HCT116 (cell line): ENCODE measurements around the gene GNA12. TPM values are rescaled to one million over a fixed set of nuclear protein-coding genes. Genes with fewer than 3 reads are reported as not detected.

Experiments
- ATAC-seq: fragments of 200-7000 bp; cut with Tn5 transposase; 2 replicates; pipeline ENCODE4 v1.9.1; 2020; ENCODE audit warnings: mild to moderate bottlenecking, moderate library complexity
- BruUV-seq: library from RNA; stranded (reverse); fragments of 400-500 nt; replicated peaks from 2 replicates; lab custom pipeline; 2021; lab: Mats Ljungman, UMichigan
- CTCF ChIA-PET: fragments of 300-600 bp; sonication (Branson Sonifier 250); formaldehyde crosslinking; loops from one replicate; lab custom pipeline; 2021; ENCODE audit warnings: antibody characterized with exemption; lab: Charles Lee
- POLR2A ChIA-PET: fragments of 300-600, 350-600 bp; sonication (Branson Sonifier 250); formaldehyde crosslinking; loops from one replicate; lab custom pipeline; 2021; ENCODE audit warnings: antibody characterized with exemption; lab: Charles Lee
- RAD21 ChIA-PET, 2 experiments: fragments of 300-600 bp; sonication (Branson Sonifier 250); formaldehyde crosslinking; loops; one replicate each; lab custom pipeline; 2023; ENCODE audit warnings: low total read pairs in 2 of 2; ENCODE audit not compliant: uncharacterized antibody in 2 of 2, unreplicated experiment in 2 of 2, low non-redundant PET in 1 of 2; lab: Charles Lee
- DNase-seq: peaks from one replicate; pipeline ENCODE4 v3.0.0-alpha.2; 2010; ENCODE audit warnings: low read depth, low spot score
- H2AFZ ChIP-seq: fragments of 200-600 bp; shearing (Covaris generic), sonication (generic); 2 replicates; pipeline ENCODE4 v1.6.1; 2017; ENCODE audit warnings: low read depth, mixed run types, mixed read lengths, antibody characterized with exemption, low read length; ENCODE audit not compliant: poor library complexity, severe bottlenecking
- H3K27ac ChIP-seq: 2 replicates; pipeline ENCODE4 v1.5.1; 2012; ENCODE audit warnings: low read depth, low read length
- H3K27me3 ChIP-seq: fragments of 200-600 bp; sonication (generic); 2 replicates; pipeline ENCODE4 v1.6.1; 2016; ENCODE audit warnings: mixed run types, low read length, mixed read lengths; ENCODE audit not compliant: insufficient read depth
- H3K36me3 ChIP-seq, 2 experiments: fragments of 200-500 bp in 1 of 2; fragments of 200-600 bp in 1 of 2; sonication (Bioruptor generic) in 1 of 2; sonication (generic) in 1 of 2; 2 replicates each; pipeline versions ENCODE4 v1.5.1 to v1.6.1; 2014 to 2016; ENCODE audit warnings: low read length in 2 of 2, inconsistent platforms in 1 of 2, mixed read lengths in 1 of 2, mixed run types in 1 of 2; ENCODE audit not compliant: insufficient read depth in 2 of 2, control insufficient read depth in 1 of 2
- H3K4me1 ChIP-seq, 2 experiments: fragments of 200-600 bp in 1 of 2; sonication (generic) in 1 of 2; 2 replicates each; pipeline versions ENCODE4 v1.5.1 to v1.6.1; 2012 to 2017; ENCODE audit warnings: low read length in 2 of 2, inconsistent platforms in 1 of 2, mild to moderate bottlenecking in 1 of 2, mixed read lengths in 1 of 2, mixed run types in 1 of 2, moderate library complexity in 1 of 2; ENCODE audit not compliant: insufficient read depth in 2 of 2, control insufficient read depth in 1 of 2
- H3K4me2 ChIP-seq: fragments of 200-600 bp; sonication (generic); 2 replicates; pipeline ENCODE4 v1.6.1; 2017; ENCODE audit warnings: mixed run types, low read length, mixed read lengths
- H3K4me3 ChIP-seq, 2 experiments: fragments of 200-600 bp in 1 of 2; sonication (generic) in 1 of 2; replicated peaks in 1 of 2; 2 replicates each; pipeline ENCODE4 v1.5.1; 2011 to 2016; ENCODE audit warnings: low read length in 2 of 2, control low read depth in 1 of 2, low read depth in 1 of 2, mild to moderate bottlenecking in 1 of 2, mixed read lengths in 1 of 2, mixed run types in 1 of 2
- H3K79me2 ChIP-seq: fragments of 200-600 bp; sonication (generic); 2 replicates; pipeline ENCODE4 v1.6.1; 2017; ENCODE audit warnings: mild to moderate bottlenecking, mixed run types, low read length, moderate library complexity, mixed read lengths; ENCODE audit not compliant: insufficient read depth
- H3K9ac ChIP-seq: fragments of 200-600 bp; sonication (generic); 2 replicates; pipeline ENCODE4 v1.6.1; 2016; ENCODE audit warnings: low read length, mixed read lengths
- H3K9me2 ChIP-seq: fragments of 200-600 bp; sonication (generic), shearing (Covaris generic); 2 replicates; pipeline ENCODE4 v1.6.1; 2017; ENCODE audit warnings: mixed run types, mild to moderate bottlenecking, moderate library complexity; ENCODE audit not compliant: insufficient read depth
- H3K9me3 ChIP-seq, 2 experiments: fragments of 200-500 bp in 1 of 2; fragments of 200-600 bp in 1 of 2; sonication (Bioruptor generic) in 1 of 2; sonication (generic) in 1 of 2; 2 replicates each; pipeline ENCODE4 v1.6.1; 2014 to 2017; ENCODE audit warnings: low read length in 2 of 2, mixed read lengths in 2 of 2, inconsistent platforms in 1 of 2, low read depth in 1 of 2, mild to moderate bottlenecking in 1 of 2, mixed run types in 1 of 2, moderate library complexity in 1 of 2; ENCODE audit not compliant: control insufficient read depth in 1 of 2, insufficient read depth in 1 of 2
- H4K20me1 ChIP-seq: fragments of 200-600 bp; sonication (generic), shearing (Covaris generic); 2 replicates; pipeline ENCODE4 v1.6.1; 2017; ENCODE audit warnings: mixed run types, mild to moderate bottlenecking, moderate library complexity; ENCODE audit not compliant: insufficient read depth
- CEBPB ChIP-seq: IDR thresholded peaks from 2 replicates; pipeline ENCODE4 v1.6.1; 2012; ENCODE audit warnings: low read depth
- EZH2 ChIP-seq: fragments of 200-600 bp; sonication (generic); IDR thresholded peaks from 2 replicates; pipeline ENCODE4 v1.6.1; 2017; ENCODE audit warnings: antibody characterized with exemption, mixed run types
- EZH2phosphoT487 ChIP-seq: fragments of 200-600 bp; IDR thresholded peaks from 2 replicates; pipeline ENCODE4 v1.6.1; 2018; ENCODE audit warnings: antibody characterized with exemption, borderline replicate concordance
- JUND ChIP-seq: IDR thresholded peaks from 2 replicates; pipeline ENCODE4 v1.6.1; 2012
- POLR2AphosphoS5 ChIP-seq: IDR thresholded peaks from 2 replicates; pipeline ENCODE4 v1.6.1; 2011; ENCODE audit warnings: mild to moderate bottlenecking, low read depth, low read length, moderate library complexity
- SIN3A ChIP-seq: IDR thresholded peaks from 2 replicates; pipeline ENCODE4 v1.6.1; 2012; ENCODE audit warnings: low read depth
- SRF ChIP-seq: IDR thresholded peaks from 2 replicates; pipeline ENCODE4 v1.6.1; 2012; ENCODE audit warnings: low read depth
- ZFX ChIP-seq: fragments of 450-650 bp; IDR thresholded peaks from 2 replicates; pipeline ENCODE4 v1.6.1; 2017
- intact Hi-C: fragments of 100-400 bp; cut with micrococcal nuclease; formaldehyde crosslinking; loops from 2 replicates; pipeline ENCODE4 v1.10.0; 2022
- total RNA-seq: library from RNA; stranded (reverse); gene quantifications from one replicate; pipeline ENCODE4 v1.2.1, GENCODE V29; 2021; ENCODE audit not compliant: unreplicated experiment
- TF ChIP-seq, protein P1 (sequence below), 3 experiments: fragments of 200-600 bp in 1 of 3; sonication (generic) in 1 of 3; IDR thresholded peaks in 2 of 3; conservative IDR thresholded peaks in 1 of 3; 2 replicates each; pipeline ENCODE4 v1.5.1; 2012 to 2017; ENCODE audit warnings: low read depth in 2 of 3, low read length in 2 of 3, antibody characterized with exemption in 1 of 3, borderline replicate concordance in 1 of 3, control low read depth in 1 of 3, mild to moderate bottlenecking in 1 of 3, mixed read lengths in 1 of 3, mixed run types in 1 of 3, moderate library complexity in 1 of 3; ENCODE audit not compliant: insufficient read depth in 1 of 3
- TF ChIP-seq, protein P2 (sequence below): IDR thresholded peaks from 2 replicates; pipeline ENCODE4 v1.6.1; 2012

GNA12 gene
- total RNA-seq, 1 experiment from 2014 or later: 32.6 TPM

DNA sequence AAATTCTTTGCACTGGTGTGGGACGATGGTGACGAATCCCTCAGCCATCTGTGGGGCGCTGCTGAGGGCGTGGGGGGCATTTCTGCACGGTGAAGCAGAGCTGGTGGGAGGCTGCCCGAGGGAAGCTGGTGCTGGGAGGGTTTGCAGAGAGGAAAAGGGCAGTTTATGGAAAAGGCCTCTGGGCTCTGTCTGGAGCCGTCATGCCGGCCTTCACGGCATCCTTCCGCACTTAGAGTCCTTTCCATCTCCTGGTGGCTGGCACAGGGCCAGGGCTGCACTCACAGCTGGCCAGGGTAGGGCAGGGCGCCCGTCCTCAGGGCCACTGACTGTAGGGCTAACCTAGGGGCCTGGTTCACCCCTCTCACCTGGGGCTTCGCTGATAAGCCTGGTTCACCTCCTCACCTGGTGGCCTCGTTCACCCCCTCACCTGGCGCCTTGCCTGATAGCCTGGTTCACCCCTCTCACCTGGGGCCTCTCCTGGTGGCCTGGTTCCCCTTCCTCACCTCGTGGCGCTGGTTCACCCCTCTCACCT is 156.7 kb downstream of the GNA12 start:
- RAD21 ChIA-PET: no interaction called here
- BruUV-seq: no TSS peak
- no peak overlapping the region for H2AFZ ChIP-seq
- ATAC-seq: no peak; the same call in 1 of the 2 replicates
- intact Hi-C loops: loop anchor here (10.0 kb wide), 1 partner anchor 123 kb away; no protein-coding TSS in a partner anchor
- no peak overlapping the region for H3K4me3 ChIP-seq
- H3K9ac ChIP-seq: no peak overlapping the region
- no peaks in the 10 kb centered on the region for H3K36me3 ChIP-seq
- no peaks in the 10 kb centered on the region for H3K79me2 ChIP-seq
- DNase-seq: no peak
- H3K9me2 ChIP-seq: no peaks in the 10 kb centered on the region
- CTCF ChIA-PET: no interaction called here
- no peak overlapping the region for H3K4me2 ChIP-seq
- H3K27ac ChIP-seq: no peak overlapping the region
- POLR2A ChIA-PET: no interaction called here
- H3K4me1 ChIP-seq: peaks cover 10 to 17% of the 10 kb centered on the region in 2 experiments; a peak in 3 of 4 replicates
- H4K20me1 ChIP-seq: no peaks in the 10 kb centered on the region
- no peaks in the 10 kb centered on the region for H3K27me3 ChIP-seq
- TF ChIP-seq, protein P1, sequence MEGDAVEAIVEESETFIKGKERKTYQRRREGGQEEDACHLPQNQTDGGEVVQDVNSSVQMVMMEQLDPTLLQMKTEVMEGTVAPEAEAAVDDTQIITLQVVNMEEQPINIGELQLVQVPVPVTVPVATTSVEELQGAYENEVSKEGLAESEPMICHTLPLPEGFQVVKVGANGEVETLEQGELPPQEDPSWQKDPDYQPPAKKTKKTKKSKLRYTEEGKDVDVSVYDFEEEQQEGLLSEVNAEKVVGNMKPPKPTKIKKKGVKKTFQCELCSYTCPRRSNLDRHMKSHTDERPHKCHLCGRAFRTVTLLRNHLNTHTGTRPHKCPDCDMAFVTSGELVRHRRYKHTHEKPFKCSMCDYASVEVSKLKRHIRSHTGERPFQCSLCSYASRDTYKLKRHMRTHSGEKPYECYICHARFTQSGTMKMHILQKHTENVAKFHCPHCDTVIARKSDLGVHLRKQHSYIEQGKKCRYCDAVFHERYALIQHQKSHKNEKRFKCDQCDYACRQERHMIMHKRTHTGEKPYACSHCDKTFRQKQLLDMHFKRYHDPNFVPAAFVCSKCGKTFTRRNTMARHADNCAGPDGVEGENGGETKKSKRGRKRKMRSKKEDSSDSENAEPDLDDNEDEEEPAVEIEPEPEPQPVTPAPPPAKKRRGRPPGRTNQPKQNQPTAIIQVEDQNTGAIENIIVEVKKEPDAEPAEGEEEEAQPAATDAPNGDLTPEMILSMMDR (IDR thresholded peaks at IDR 0.05 in 2 of 3, conservative IDR thresholded peaks at IDR 0.05 in 1 of 3; ENCODE audit: borderline replicate concordance in 1 of 3, insufficient read depth in 1 of 3, low read depth in 2 of 3, low read length in 2 of 3): no peak
- TF ChIP-seq EZH2phosphoT487 (no peak), JUND (no peak), ZFX (no peak), SIN3A (no peak), SRF (no peak), POLR2AphosphoS5 (no peak), CEBPB (no peak), EZH2 (no peak)
- TF ChIP-seq, protein P2, sequence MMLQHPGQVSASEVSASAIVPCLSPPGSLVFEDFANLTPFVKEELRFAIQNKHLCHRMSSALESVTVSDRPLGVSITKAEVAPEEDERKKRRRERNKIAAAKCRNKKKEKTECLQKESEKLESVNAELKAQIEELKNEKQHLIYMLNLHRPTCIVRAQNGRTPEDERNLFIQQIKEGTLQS: no peak
- no peaks in the 10 kb centered on the region for H3K9me3 ChIP-seq
